ENCODE measurements around the gene SYCE1L. TPM values are rescaled to one million over a fixed set of nuclear protein-coding genes. Genes with fewer than 3 reads are reported as not detected.

Gene SYCE1L
- total and polyA plus RNA-seq, 9 of the 15 experiments (the other 6 are each of a cell fraction or from before 2014, with no cell fraction given): 0.54 to 2.7 (median 1.1) TPM; not detected in 5

- TF ChIP-seq MYNN (IDR thresholded peaks at IDR 0.05): no peak
- TF ChIP-seq MYNN (CRISPR knock-in tag; IDR thresholded peaks at IDR 0.05): no peak
- TF ChIP-seq ZFX (CRISPR knock-in tag; IDR thresholded peaks at IDR 0.05): no peak
- TF ChIP-seq ZNF445 (CRISPR knock-in tag; IDR thresholded peaks at IDR 0.05; ENCODE audit: low read depth): no peak
- TF ChIP-seq, protein P1, sequence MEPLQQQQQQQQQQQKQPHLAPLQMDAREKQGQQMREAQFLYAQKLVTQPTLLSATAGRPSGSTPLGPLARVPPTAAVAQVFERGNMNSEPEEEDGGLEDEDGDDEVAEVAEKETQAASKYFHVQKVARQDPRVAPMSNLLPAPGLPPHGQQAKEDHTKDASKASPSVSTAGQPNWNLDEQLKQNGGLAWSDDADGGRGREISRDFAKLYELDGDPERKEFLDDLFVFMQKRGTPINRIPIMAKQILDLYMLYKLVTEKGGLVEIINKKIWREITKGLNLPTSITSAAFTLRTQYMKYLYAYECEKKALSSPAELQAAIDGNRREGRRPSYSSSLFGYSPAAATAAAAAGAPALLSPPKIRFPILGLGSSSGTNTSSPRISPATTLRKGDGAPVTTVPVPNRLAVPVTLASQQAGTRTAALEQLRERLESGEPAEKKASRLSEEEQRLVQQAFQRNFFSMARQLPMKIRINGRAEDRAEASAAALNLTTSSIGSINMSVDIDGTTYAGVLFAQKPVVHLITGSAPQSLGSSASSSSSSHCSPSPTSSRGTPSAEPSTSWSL (CRISPR knock-in tag; IDR thresholded peaks at IDR 0.05; ENCODE audit: borderline replicate concordance): no peak
- peak; percentile 40; the same call in 1 of the 2 replicates for TF ChIP-seq HBP1 (CRISPR knock-in tag; IDR thresholded peaks at IDR 0.05)
- TF ChIP-seq XRCC3 (IDR thresholded peaks at IDR 0.05): no peak
- TF ChIP-seq KDM2B (CRISPR knock-in tag; IDR thresholded peaks at IDR 0.05): no peak
- TF ChIP-seq TFE3 (CRISPR knock-in tag; IDR thresholded peaks at IDR 0.05): no peak
- no peak for TF ChIP-seq TSC22D4 (tag; IDR thresholded peaks at IDR 0.05)
- no peak for TF ChIP-seq ZNF444 (CRISPR knock-in tag; IDR thresholded peaks at IDR 0.05)
- no peak for TF ChIP-seq ARID2 (IDR thresholded peaks at IDR 0.05)
- no peak for TF ChIP-seq C11orf30 (IDR thresholded peaks at IDR 0.05; ENCODE audit: low read depth)
- no peak for TF ChIP-seq FIP1L1 (IDR thresholded peaks at IDR 0.05; ENCODE audit: low read depth, low read length, poor library complexity, severe bottlenecking)
- no peak for TF ChIP-seq TFAM (CRISPR knock-in tag; conservative IDR thresholded peaks at IDR 0.05)
- TF ChIP-seq RBM14 (IDR thresholded peaks at IDR 0.05; ENCODE audit: borderline replicate concordance, insufficient read depth, low read depth, low read length): no peak
- no peak for TF ChIP-seq ZNF395 (CRISPR knock-in tag; IDR thresholded peaks at IDR 0.05)
- TF ChIP-seq ZBTB33 (CRISPR knock-in tag; IDR thresholded peaks at IDR 0.05): no peak
- no peak for TF ChIP-seq ZNF764 (CRISPR knock-in tag; IDR thresholded peaks at IDR 0.05; ENCODE audit: low read depth)
- TF ChIP-seq CREB1 (IDR thresholded peaks at IDR 0.05): no peak
- no peak for TF ChIP-seq CREB1 (CRISPR knock-in tag; IDR thresholded peaks at IDR 0.05)
- TF ChIP-seq ZNF780A (CRISPR knock-in tag; IDR thresholded peaks at IDR 0.05): no peak
These were observed 7.8 kb upstream of the SYCE1L start (continued) for GRCh38 chr16:77191259-77191969.

Data from K562 (cell line).